ENCODE results near the gene ARHGAP4. TPM values are rescaled to one million over a fixed set of nuclear protein-coding genes. Genes with fewer than 3 reads are reported as not detected.

ARHGAP4 gene
- total RNA-seq, 1 donor from 2014 or later = 43.0 TPM

DNA sequence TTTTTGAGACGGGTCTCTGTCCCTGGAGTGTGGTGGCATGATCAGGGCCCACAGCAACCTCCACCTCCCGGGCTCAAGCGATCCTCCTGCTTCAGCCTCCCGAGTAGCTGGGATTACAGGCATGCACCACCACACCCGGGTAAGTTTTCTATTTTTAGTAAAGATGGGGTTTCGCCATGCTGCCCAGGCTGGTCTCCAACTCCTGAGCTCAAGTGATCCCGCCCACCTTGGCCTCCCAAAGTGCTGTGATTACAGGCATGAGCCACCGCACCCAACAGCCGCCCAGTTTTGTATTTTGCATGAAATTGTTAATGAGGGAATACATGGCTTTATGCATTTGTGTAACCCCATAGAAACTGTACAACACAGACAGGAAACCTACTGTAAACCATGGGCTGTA lies 2.8 kb upstream of the ARHGAP4 start:
- DNase-seq (ENCODE audit: low spot score) = no peak

DNA sequence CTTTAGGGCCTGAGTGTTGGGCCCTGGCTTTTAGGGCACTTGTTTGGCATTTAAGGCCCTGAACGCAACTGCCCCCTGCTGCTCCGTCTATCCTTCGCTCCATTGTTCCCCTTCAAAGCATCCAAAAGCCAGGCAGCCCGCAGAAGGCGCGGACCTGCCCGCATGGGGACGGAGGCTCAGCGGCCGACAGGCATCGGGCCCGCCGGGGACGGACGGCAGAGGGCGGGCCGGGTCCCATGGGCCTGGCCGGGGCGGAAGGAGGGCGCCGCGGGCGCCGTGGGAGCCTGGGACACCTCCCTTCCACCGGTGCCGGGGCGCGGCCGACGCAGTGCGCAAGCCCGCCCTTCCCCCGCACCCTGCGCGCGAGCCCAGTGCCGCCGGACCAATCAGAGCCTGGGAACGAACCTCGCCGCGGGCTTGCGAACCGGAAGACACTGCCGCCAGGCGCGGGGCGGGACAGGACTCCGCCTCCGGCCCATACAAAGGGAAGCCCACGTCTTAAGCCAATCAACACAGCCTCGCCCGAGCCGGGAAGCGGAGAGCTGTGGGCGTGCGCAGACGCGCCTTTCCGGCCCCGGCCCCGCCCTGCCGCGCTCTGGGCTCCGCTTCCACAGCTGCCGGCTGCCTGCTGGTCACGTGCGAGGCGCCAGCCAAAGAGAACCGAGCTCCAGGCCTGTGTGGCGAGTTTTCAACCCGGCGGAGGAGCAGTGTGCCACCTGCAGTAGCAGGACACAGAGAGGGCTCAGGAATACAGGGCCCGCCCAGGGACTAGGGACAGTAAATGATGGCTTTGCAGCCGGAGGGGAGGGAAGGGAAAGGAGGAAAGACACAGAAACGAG lies 2.1 kb upstream of the ARHGAP4 start:
- peak; percentile 98 for DNase-seq (ENCODE audit: low spot score)

DNA sequence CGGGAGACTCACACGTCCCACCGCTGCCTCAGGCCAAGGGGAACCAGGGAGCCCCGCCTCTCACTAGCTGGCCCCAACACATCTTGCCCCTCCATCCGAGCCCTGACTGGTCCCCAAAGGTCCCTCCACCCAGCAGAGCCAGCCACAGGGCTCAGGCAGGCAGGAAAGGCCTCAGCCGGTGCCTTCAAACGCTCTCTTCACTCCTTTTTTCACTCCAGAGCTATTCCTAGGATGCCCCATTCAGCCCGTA lies 1.5 kb upstream of the ARHGAP4 start:
- no peak for DNase-seq (ENCODE audit: low spot score)

DNA sequence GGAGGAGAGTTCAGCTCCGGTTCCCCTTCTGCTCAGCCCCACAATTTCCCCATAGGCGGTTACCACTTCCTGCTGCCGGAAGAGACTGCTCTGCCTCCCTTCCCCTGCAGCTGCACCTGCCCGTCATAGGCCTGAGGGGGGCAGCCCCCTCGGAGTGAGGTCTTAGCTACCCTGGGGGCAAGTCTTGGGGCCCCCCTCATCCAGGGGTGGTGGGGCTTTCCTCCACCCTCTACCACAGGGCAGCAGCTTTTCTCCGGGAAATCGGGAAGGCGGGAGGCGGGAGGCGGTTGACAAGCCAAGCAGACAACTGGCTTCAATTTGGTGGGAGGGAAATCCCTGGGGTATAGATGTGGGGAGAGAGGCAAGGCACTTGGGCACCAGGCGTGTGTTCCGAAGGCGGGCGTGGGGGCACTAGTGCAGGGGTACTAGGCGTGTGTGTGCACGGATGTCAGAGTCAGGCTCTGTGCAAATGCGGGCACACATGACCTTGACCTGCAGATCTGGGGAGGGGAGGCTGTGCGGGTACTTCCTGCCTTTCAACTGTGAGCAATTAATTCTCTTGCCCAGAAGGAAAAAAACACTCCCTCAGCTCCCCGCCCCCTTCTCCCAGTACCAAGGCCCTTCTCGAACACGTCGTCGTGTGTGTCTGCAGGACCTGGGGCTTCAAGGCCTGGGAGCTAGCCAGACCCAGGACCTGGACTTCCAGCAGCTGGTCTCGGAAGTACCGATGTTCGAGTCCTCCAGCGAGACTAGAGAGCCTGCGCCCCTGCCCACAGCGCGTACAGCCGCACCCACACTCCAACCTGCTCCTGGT lies 1.0 kb upstream of the ARHGAP4 start:
- DNase-seq (ENCODE audit: low spot score) = no peak

DNA sequence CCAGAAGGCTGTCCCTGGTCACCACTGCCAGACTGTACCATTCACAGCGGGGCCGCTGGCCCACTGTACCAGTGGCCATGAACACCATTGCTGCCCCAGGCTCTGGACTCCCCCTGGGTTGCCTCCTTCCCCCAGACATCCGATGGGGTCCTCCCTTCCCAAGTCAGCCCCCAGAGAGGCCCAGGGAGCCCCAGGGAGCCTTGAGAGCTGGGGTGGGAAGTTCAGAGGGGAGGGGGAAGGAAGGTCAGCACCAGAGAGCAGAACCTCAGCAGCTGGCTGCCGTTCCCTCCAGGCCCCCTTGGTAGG lies 441 bp upstream of the ARHGAP4 start:
- DNase-seq (ENCODE audit: low spot score) = no peak

DNA sequence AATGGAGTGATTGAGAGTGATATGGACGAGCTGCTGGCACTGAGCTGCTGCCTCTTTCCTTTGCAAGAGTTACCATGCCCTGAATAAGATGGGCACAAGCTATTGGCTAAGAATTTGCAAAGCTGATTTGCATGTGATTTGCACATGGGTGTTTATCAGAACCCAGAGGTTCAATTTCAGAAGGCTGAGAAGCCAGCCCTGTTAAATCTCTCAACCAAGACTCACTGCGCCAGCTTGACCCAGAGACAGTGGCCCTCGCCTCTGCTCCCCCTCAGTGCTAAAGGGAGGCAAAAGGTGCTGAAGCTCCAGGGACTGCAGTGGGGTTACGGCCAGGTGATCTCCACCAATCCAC lies 701 bp downstream of the ARHGAP4 start:
- DNase-seq (ENCODE audit: low spot score) = no peak

DNA sequence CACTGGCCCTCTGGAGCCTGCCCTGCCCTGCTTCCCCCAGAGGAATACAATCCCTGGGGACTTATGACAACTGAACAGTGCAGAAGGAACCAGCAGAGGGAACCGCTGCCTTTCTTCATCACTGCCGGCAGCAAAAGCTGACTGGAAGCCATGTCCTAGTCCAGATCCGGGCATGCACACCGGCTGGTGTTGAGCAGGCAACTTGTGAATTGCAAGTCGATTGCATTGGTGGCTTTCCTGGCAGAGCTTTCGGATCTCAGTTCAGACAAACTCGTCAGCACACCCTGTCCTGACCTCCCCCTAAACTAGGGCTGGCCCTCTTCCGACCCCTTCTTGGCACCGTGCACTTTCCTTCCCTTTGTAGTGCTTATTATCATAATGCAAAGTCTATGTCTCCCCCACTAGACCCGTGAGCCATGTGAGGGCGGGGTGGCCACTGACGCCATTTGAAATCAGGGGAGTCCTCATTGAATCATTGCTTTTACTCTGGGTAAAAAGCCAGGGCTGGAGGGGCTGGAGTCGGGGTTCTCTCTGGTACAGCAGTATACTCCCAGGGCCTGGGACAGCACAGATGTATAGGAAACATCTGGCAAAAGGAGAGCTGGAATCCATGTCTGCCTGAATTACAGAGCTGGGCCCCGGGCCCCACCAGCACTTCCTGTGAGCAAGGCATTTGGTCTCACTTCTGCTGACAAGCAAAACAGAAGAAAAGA lies 1.8 kb downstream of the ARHGAP4 start:
- no peak for DNase-seq (ENCODE audit: low spot score)

DNA sequence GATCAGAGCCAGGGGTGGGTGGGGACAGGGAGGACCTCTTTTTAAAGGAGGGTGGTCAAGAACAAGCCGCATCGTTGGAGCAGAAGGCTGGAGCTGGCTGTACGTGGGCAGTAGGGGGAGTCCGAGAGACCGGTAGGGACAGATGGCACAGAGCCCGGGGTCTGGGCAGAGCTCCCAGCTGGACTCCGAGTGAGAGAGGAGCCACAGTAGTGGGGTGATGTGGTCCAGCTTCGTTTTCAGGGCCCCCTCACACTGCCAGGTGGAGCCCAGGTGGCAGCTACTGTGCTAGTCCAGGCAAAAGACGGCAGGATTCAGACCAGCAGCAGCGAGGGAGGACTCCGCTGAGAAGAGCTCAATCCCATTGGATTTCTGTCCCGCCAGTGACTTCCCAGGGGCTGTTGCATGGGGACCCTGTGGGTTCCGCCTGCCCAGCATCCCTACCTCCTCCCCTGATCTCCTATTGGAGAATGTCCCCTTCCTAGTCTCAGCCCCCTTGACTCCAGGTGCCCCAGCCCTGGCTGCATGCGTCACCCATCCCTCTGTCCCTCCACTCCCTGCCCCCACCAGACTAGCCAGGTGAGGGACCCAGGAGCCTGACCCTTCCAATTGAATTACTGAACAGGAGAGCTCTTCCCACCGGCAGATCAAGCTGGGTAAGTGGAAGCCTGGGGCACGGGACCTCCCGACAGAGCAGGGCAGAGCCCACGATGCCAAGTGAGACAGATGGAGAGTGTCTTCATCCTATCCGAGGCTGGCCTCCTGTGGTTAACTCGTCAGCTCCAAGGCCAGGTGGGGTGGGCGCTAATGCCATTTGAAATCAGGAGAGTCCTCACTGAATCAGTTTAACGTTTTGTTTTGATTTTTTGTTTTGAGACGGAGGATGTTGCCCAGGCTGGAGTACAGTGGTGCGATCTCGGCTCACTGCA lies 2.9 kb downstream of the ARHGAP4 start:
- no peak for DNase-seq (ENCODE audit: low spot score)

DNA sequence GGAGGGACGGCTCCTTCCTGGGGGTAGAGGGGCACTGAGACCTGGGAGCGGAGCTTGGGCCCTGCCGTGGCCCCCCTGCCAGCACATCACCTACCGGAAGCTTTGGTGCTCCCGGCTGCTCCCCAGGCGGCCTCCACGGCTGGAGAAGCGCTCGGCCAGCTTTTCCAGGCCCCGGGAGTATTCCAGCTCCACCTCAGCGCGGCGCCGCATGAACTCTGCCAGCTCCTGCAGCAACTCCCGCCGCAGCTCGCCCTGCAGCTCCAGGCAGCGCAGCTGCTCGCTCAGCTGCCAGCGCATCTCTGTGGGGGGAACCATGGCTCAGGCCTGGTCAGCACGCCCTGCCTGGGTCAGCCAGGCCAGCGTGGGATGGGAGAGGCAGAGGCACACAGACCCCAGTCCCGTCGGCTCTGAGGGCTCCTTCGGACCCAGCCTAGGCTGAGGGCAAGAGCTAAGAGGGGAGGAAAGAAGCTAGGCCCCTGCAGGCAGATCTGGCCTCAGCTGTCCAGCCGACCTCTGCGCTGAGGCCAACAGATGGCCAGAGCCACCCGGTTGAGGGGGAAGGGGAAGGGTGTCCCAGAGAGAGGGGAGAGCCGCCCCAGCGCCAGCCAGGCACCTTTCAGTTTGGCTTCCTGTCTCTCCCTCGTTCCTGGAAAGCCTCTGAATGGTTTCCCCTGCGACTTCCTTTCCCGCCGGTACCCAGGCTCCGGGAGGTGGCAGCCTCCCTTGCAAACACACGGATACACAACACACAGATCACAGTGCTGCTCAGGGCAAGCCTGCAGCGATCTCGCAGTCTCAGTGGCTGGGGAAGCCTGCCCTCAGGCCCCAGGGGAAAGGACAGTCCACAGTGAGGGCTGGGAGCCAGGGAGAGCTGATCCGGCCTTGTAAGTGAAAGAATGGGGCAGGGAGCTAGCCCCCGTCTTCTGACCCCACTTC lies 4.3 kb downstream of the ARHGAP4 start:
- DNase-seq (ENCODE audit: low spot score) = no peak

DNA sequence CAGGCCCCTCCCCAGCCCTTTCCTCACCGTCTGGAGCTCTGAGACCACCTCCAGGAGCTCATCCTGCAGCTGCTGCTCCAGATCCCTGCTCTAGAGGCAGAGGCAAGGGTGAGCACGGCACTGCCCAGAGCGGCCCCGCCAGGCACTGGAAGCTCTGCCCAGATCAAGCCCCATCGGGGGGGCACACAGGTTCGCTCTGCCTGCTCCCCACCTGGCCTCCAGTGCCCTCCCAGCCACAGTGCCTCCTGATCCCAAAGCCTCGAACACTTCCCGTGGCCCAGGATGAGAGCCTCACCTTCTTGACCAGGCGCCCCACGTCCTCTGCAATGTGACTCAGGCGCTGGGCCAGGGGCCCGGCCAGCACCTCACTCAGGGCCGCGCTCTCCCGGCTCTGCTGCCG lies 5.0 kb downstream of the ARHGAP4 start:
- no peak for DNase-seq (ENCODE audit: low spot score)

DNA sequence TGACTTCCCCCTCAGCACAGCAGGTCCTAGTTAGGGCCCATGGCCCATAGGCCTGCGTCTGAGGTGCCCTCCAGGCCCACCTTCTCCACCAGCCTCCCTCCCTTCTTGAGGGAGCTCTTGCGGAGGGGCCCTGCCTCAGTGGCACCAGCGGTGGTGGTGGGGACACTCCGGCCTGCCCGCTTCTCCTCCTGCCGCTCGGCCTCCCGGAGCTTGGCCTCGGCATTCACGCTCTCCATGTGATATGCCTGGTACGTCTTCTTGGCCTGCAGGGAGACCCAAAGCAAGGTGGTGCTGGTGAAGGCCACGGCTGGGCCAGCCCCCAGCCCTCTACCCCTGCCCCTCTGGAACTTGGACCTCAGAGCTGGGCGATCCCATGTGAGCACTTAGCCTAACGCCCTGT lies 5.5 kb downstream of the ARHGAP4 start:
- no peak for DNase-seq (ENCODE audit: low spot score)

DNA sequence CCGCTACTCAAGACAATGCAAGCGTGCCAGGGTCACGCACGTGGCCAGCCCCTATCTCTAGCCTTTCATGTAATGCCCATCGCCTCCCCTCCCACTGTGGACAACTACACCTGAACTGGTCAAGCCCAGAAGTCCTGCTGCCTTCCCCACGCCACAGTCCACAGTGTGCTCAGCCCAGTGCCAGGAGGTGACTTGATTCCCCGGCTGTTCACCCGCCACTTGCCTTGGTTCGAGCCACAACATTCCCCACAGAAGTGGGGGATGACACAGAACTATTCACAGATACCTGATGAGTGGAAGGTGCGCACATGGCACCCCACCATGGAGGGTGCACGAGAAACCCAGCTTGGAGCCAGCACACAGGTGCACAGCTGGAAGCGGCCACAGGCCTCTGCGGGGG lies 6.8 kb downstream of the ARHGAP4 start:
- DNase-seq (ENCODE audit: low spot score) = peak; percentile 87

DNA sequence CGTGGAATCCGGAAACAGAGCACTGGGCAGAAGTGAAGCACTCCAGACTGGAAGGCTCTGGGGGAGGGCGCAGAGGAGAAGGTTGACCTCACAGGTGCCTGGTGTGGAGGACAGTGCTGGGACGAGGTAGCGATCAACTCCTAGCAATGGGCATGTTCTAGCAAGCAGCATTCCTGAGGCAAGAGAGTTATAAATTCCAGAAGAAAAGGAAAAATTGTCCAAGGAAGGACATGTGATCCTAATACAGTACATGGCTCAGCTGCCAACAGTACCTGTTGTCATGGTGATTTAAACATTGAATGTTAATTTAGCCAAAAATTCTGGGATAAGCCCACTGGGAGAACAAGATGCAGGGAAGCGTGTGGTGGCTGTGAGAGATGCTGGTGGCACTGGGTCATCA lies 8.2 kb downstream of the ARHGAP4 start:
- no peak for DNase-seq (ENCODE audit: low spot score)

DNA sequence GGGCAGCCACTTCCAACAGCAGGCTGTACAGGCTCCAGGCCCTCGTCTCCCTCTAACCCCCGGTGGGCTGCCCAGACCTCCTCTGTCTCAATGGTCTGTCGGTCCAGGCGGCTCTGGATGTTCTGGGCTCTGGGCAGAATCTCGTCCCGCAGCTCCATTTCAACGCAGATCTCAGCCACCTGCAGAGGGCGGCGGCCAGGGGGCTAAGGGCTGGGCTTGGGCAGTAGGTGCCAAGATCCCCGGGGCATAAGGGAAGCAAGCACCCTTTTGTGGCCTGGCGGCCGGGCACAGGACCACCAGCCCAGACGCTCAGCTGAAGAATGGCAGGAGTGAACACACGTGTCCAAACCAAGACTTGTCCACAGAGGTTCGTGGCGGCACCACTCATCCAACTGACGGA lies 12.4 kb downstream of the ARHGAP4 start:
- no peak for DNase-seq (ENCODE audit: low spot score)

DNA sequence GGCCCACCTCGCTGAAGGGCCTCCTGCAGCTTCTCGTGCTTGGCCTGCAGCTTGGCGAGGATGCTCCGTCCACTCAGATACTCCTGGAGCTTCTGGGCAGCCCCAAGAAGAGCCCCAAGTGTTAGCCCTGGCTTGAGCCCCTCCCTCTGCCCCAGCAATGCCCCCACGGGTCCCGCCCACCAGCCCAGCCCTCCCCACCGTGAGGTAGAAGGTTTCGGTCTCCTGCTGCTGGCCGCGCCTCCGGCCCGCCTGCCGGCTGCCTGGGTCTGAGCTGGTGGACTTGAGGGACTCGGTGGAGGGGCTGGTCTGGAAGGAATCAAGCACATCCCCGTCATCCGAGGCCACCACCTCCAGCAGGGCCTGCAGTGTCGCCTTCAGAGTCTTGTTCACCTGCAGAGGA lies 12.9 kb downstream of the ARHGAP4 start:
- no peak for DNase-seq (ENCODE audit: low spot score)

DNA sequence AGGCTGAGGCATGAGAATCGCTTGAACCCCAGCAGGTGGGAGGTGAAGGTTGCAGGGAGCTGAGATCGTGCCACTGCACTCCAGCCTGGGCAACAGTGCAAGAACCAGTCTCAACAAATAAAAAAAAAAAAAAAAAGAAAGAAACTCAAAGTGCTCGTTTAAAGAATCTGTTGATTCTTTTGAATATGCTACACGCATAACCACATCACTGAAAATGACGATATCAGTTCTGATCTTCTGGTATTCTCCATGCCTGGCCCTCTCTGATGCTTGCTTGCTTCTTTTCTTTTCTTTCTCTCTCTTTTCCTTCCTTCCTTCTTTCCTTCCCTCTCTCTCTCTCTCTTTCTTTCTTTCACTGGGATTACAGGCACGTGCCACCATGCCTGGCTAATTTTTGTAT lies 14.3 kb downstream of the ARHGAP4 start:
- no peak for DNase-seq (ENCODE audit: low spot score)

DNA sequence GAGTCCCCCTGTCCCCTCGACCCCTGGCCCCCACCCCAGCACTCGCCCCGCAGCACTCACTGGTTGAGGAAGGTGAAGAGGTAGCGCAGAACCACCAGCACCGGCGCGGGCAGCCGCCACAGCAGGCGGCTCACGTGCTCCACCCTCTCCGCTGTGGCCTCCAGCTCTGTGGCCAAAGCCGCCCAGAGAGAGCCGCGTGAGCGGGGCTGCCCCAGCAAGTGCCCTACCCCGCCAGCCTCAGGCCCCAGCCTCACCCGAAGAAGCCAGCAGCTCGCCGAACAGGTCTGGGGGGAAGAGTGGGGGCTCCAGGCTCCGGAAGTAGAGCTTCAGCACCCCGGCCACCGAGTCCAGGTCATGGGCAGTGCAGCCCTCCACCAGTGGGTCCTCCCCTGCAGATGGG lies 15.6 kb downstream of the ARHGAP4 start:
- DNase-seq (ENCODE audit: low spot score) = peak; percentile 85

DNA sequence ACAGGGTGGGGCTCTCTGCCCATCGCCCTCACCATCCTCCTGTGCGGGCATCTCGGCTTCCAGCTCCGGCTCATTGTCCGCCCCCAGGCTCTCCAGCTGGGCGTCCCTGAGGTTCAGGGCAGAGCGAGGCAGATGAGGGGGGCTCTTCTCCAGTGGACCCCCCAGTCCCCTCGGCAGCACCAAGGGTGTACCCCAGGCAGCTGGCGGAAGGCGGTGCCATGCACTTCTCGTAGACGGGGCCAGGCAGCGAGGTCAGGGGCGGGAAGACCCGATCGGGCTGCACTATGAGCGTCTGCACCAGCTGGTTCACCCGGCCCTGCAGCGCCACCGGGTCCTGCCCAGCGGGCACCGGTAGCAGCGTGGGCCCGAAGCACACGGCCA lies 16.1 kb downstream of the ARHGAP4 start:
- no peak for DNase-seq (ENCODE audit: low spot score)

DNA sequence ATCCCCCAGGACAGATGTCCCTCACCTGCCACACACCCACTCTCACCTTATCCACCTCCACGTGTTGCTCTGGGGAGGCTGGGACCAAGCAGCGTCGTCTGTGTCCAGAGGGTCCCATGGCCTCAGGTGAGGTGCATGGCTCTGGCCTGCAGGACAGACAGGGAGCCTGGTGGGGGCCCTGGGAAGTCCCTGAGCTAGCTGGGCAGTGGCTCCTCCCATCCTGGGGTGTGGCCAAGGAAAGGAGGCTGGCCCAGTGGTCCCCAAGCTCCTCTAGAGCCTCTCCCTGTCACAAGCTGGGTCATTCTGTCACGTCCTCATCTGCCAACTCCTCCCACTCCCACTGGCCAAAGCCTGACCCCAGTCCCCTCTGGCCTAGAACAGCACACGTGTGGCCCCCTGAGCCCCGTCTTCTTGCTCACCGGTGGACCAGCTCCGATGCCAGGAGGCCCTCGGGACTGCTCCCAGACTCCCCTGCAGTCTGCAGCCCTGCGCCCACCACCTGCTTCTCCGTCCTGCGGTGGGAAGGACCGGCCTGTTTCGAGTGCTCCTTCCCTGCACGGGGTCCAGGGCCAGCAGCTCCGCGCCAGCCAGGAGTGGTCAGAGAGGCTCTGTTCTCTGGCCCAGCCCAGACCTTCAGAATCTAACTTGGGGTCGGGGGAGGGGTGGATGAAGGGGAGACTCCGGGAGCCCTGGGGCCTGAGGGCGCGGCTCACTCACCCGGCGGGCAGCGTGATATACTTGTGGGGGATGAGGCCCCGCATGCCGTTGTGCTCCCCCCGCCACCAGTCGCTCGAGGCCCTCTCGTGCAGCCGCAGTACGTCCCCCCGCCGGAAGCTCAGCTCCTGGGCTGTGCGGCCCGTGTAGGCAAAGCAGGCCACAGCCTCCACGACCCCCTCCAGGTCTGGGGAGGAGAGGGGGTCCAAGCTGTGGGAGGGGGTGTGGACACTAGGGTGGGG lies 16.8 kb downstream of the ARHGAP4 start:
- DNase-seq (ENCODE audit: low spot score) = no peak

Measured in mesenteric fat pad (tissue), 1 donor.